ENCODE data around the gene MED19. TPM values are rescaled to one million over a fixed set of nuclear protein-coding genes. Genes with fewer than 3 reads are reported as not detected.
"Not testable (repeated sequence)": the region's sequence is repeated elsewhere in the genome, so short reads cannot be mapped to it uniquely, and the experiment has no call there.

MED19 gene
- total RNA-seq, 2 experiments from 2014 or later: 12.9 to 14.1 TPM

DNA sequence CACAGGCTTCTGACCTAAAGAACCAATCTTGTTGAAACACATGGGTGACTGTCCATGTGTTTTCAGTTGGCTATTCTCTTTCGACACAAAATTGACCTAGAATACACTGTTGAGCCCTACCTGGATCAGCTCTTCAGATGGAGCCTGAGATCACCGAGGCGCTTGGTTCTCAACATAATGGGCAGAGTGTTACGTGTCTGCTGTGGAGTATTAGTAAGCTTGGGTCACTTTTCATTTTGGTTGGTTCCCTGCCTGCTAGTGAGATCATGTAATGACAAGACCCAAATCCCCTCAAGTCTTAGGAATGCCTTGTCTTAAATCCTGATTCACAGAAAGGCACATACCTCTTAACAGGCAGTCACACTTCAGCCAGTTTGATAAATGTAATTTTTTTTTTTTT lies 8.7 kb downstream of the MED19 start:
- no peaks in the 10 kb centered on the region for H3K27me3 Mint-ChIP-seq
- no peak overlapping the region for H3K4me3 Mint-ChIP-seq
- H3K9me3 Mint-ChIP-seq: no peaks in the 10 kb centered on the region
- H3K4me1 Mint-ChIP-seq (ENCODE audit: low read depth): peaks cover 4% of the 10 kb centered on the region
- intact Hi-C loops (cut with micrococcal nuclease): no loop called here
- ChIA-PET POLR2A (no interaction called here), CTCF (interaction anchor here (0.8 kb wide), 1 partner anchor 176 kb away, joined by 4 read pairs; no protein-coding TSS in a partner anchor)
- peaks cover 31% of the 10 kb centered on the region for H3K36me3 Mint-ChIP-seq
- DNase-seq: no peak
- H3K27ac Mint-ChIP-seq: no peak overlapping the region

GRCh38 chr11:57700425-57700824 lies 11.6 kb downstream of the MED19 start:
- Mint-ChIP-seq H3K4me3 (no peak overlapping the region), H3K4me1 (ENCODE audit: low read depth) (no peaks in the 10 kb centered on the region), H3K27me3 (no peaks in the 10 kb centered on the region), H3K27ac (no peak overlapping the region), H3K36me3 (peaks cover 41% of the 10 kb centered on the region), H3K9me3 (no peaks in the 10 kb centered on the region)
- ChIA-PET POLR2A (no interaction called here), CTCF (no interaction called here)
- intact Hi-C loops (cut with micrococcal nuclease): no loop called here
- DNase-seq: no peak

GRCh38 chr11:57699813-57700212 lies 12.2 kb downstream of the MED19 start:
- POLR2A ChIA-PET: interaction anchor here (0.8 kb wide), 1 partner anchor 10 kb away, joined by 4 read pairs; no protein-coding TSS in a partner anchor
- intact Hi-C loops (cut with micrococcal nuclease): no loop called here
- H3K4me3 Mint-ChIP-seq: no peak overlapping the region
- DNase-seq: no peak
- no peaks in the 10 kb centered on the region for H3K4me1 Mint-ChIP-seq (ENCODE audit: low read depth)
- no peaks in the 10 kb centered on the region for H3K27me3 Mint-ChIP-seq
- no peaks in the 10 kb centered on the region for H3K9me3 Mint-ChIP-seq
- H3K27ac Mint-ChIP-seq: peak overlapping the region; percentile 24
- CTCF ChIA-PET: no interaction called here
- H3K36me3 Mint-ChIP-seq: peaks cover 41% of the 10 kb centered on the region

DNA sequence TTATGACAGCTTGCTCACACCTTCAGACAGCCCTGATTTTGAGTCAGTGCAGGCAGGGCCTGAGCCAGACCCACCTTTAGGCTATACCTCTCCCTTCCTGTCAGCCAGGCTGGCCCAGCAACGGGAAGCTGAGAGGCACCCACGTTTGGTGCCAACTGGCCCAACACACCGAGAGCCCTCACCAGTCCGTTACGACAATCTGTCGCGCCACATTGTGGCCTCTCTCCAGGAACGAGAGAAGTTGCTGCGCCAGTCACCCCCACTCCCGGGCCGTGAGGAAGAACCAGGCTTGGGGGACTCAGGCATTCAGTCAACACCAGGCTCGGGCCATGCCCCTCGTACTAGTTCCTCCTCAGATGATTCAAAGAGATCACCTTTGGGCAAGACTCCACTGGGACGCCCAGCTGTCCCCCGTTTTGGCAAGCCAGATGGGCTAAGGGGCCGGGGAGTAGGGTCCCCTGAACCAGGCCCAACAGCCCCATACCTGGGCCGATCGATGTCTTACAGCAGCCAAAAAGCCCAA lies 13.1 kb downstream of the MED19 start:
- Mint-ChIP-seq H3K36me3 (peaks cover 37% of the 10 kb centered on the region), H3K9me3 (no peaks in the 10 kb centered on the region), H3K27ac (no peak overlapping the region), H3K4me3 (no peak overlapping the region), H3K27me3 (no peaks in the 10 kb centered on the region), H3K4me1 (ENCODE audit: low read depth) (no peaks in the 10 kb centered on the region)
- intact Hi-C loops (cut with micrococcal nuclease): no loop called here
- POLR2A ChIA-PET: interaction anchor here (0.8 kb wide), 1 partner anchor 11 kb away, joined by 4 read pairs; no protein-coding TSS in a partner anchor
- CTCF ChIA-PET: no interaction called here
- no peak for DNase-seq

DNA sequence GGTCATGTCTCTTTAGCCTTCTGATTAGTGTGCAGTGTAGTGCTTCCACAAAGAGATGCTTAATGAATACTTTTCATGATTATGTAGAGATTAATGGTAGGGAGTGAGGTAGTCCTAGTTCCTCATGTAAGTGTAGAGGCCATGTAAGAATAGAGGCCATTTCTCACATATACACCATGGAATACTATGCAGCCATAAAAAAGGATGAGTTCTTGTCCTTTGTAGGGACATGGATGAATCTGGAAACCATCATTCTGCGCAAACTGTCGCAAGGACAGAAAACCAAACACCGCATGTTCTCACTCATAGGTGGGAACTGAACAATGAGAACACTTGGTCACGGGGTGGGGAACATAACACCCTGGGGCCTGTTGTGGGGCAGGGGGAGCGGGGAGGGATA lies 21.5 kb downstream of the MED19 start:
- CTCF ChIA-PET: not testable (repeated sequence)
- peaks cover 35% of the 10 kb centered on the region for H3K36me3 Mint-ChIP-seq

GRCh38 chr11:57681168-57681567 lies 30.8 kb downstream of the MED19 start:
- ChIA-PET POLR2A (no interaction called here), CTCF (interaction anchor here (1.5 kb wide), 1 partner anchor 119 kb away, joined by 7 read pairs; no protein-coding TSS in a partner anchor)

More for the DNA sequence above, 21.5 kb downstream of the MED19 start:
- H3K27me3 Mint-ChIP-seq; H3K27ac Mint-ChIP-seq; H3K4me3 Mint-ChIP-seq; H3K9me3 Mint-ChIP-seq; intact Hi-C loops (cut with micrococcal nuclease); POLR2A ChIA-PET; DNase-seq; H3K4me1 Mint-ChIP-seq (ENCODE audit: low read depth): not testable (repeated sequence)

GRCh38 chr11:57680552-57680874 lies 31.5 kb downstream of the MED19 start:
- intact Hi-C loops (cut with micrococcal nuclease): loop anchor here (5.0 kb wide), 1 partner anchor 832 kb away; no protein-coding TSS in a partner anchor

More at GRCh38 chr11:57681168-57681567, 30.8 kb downstream of the MED19 start:
- H3K27ac Mint-ChIP-seq: peak overlapping the region; percentile 82
- peaks cover 39% of the 10 kb centered on the region for H3K36me3 Mint-ChIP-seq
- no peaks in the 10 kb centered on the region for H3K9me3 Mint-ChIP-seq
- no peak overlapping the region for H3K4me3 Mint-ChIP-seq
- peaks cover 49% of the 10 kb centered on the region for H3K4me1 Mint-ChIP-seq (ENCODE audit: low read depth)
- no peak for DNase-seq
- intact Hi-C loops (cut with micrococcal nuclease): loop anchor here (5.0 kb wide), 1 partner anchor 831 kb away; no protein-coding TSS in a partner anchor
- H3K27me3 Mint-ChIP-seq: no peaks in the 10 kb centered on the region

DNA sequence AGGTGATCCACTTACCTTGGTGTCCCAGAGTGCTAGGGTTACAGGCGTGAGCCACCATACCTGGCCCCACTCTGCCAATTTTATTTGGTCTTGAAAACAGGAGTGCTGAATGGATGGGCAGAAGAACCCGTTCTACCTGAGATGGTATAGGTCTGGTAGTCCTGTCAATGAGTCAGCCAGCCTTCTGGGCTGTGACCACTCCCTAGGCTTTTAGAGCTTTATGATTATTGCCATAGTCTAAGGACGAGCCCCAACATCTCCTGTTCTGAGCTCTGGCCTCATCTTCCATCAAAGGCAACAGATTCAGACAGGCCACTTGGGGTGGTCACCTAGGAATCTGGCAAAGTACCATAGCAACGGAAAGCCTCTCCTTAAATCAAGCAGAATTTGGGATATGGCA lies 32.6 kb downstream of the MED19 start:
- CTCF ChIA-PET: interaction anchor here (1.1 kb wide), 1 partner anchor 112 kb away, joined by 4 read pairs; the partner anchor contains the start of gene UBE2L6
- Mint-ChIP-seq H3K36me3 (peaks cover 44% of the 10 kb centered on the region), H3K9me3 (no peaks in the 10 kb centered on the region), H3K27me3 (no peaks in the 10 kb centered on the region), H3K4me3 (no peak overlapping the region), H3K4me1 (ENCODE audit: low read depth) (peaks cover 66% of the 10 kb centered on the region), H3K27ac (peak overlapping the region; percentile 82)
- POLR2A ChIA-PET: interaction anchor here (1.0 to 1.6 kb wide), 2 partner anchors 11 to 13 kb away, joined by 3 to 4 read pairs; partner anchors contain the start of gene ZDHHC5
- intact Hi-C loops (cut with micrococcal nuclease): no loop called here
- no peak for DNase-seq

More at GRCh38 chr11:57680552-57680874, 31.5 kb downstream of the MED19 start:
- H3K36me3 Mint-ChIP-seq: peaks cover 43% of the 10 kb centered on the region
- POLR2A ChIA-PET: no interaction called here
- H3K9me3 Mint-ChIP-seq: no peaks in the 10 kb centered on the region
- DNase-seq: no peak
- H3K4me1 Mint-ChIP-seq (ENCODE audit: low read depth): peaks cover 55% of the 10 kb centered on the region
- no peaks in the 10 kb centered on the region for H3K27me3 Mint-ChIP-seq
- H3K4me3 Mint-ChIP-seq: no peak overlapping the region
- peak overlapping the region; percentile 82 for H3K27ac Mint-ChIP-seq
- CTCF ChIA-PET: interaction anchor here (1.1 to 1.5 kb wide), 2 partner anchors 113 to 120 kb away, joined by 4 to 7 read pairs; partner anchors contain the start of gene UBE2L6

GRCh38 chr11:57675176-57675941 lies 36.7 kb downstream of the MED19 start:
- no peak for DNase-seq
- Mint-ChIP-seq H3K9me3 (no peaks in the 10 kb centered on the region), H3K36me3 (peaks cover 44% of the 10 kb centered on the region), H3K4me3 (no peak overlapping the region), H3K27me3 (no peaks in the 10 kb centered on the region), H3K4me1 (ENCODE audit: low read depth) (peaks cover 80% of the 10 kb centered on the region), H3K27ac (peak overlapping the region; percentile 55)
- ChIA-PET POLR2A (interaction anchor here (1.4 kb wide), 1 partner anchor 9 kb away, joined by 3 read pairs; no protein-coding TSS in a partner anchor), CTCF (interaction anchor here (1.1 to 2.0 kb wide), 3 partner anchors 125 to 217 kb away, joined by 4 to 6 read pairs (median 5); no protein-coding TSS in a partner anchor)
- intact Hi-C loops (cut with micrococcal nuclease): no loop called here

DNA sequence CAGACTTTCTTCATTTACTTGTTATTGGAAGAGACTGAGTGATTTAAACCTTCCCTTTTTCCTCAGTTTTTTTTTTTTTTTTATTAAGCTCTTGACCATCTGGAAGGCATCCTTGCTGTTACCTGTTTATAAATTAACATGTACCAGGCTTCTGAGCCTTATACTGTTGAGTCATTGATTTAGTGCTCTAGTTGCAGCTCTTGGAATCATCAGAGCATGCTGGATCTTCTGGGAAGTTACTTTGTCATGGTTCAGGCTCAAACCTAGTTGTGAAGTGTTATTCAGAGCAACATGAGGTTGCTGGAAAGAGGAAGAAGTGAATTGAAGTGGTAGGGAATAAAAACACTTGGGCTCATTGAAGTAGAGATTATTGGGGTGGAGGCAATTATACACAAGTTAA lies 37.8 kb downstream of the MED19 start:
- no peak for DNase-seq
- H3K36me3 Mint-ChIP-seq: peaks cover 43% of the 10 kb centered on the region
- H3K4me1 Mint-ChIP-seq (ENCODE audit: low read depth): peaks cover 78% of the 10 kb centered on the region
- ChIA-PET POLR2A (no interaction called here), CTCF (interaction anchor here (2.0 kb wide), 1 partner anchor 216 kb away, joined by 6 read pairs; no protein-coding TSS in a partner anchor)
- H3K9me3 Mint-ChIP-seq: no peaks in the 10 kb centered on the region
- no peaks in the 10 kb centered on the region for H3K27me3 Mint-ChIP-seq
- intact Hi-C loops (cut with micrococcal nuclease): no loop called here
- no peak overlapping the region for H3K4me3 Mint-ChIP-seq
- peak overlapping the region; percentile 13 for H3K27ac Mint-ChIP-seq

- DNase-seq: no peak
- ChIA-PET POLR2A (interaction anchor here (1.0 to 1.5 kb wide), 5 partner anchors 9 to 886 kb away, joined by 3 to 4 read pairs (median 3); partner anchors contain the start of gene YPEL4), CTCF (interaction anchor here (0.7 kb wide), 1 partner anchor 100 kb away, joined by 4 read pairs; no protein-coding TSS in a partner anchor)
- peaks cover 21% of the 10 kb centered on the region for H3K36me3 Mint-ChIP-seq
- peak overlapping the region; percentile 83 for H3K4me3 Mint-ChIP-seq
- peaks cover 46% of the 10 kb centered on the region for H3K4me1 Mint-ChIP-seq (ENCODE audit: low read depth)
- H3K27me3 Mint-ChIP-seq: no peaks in the 10 kb centered on the region
- peak overlapping the region; percentile 100 for H3K27ac Mint-ChIP-seq
- H3K9me3 Mint-ChIP-seq: no peaks in the 10 kb centered on the region
- intact Hi-C loops (cut with micrococcal nuclease): loop anchor here (5.0 to 10.0 kb wide), 2 partner anchors 854 to 1886 kb away; no protein-coding TSS in a partner anchor
Measured at GRCh38 chr11:57668434-57668782, 43.6 kb downstream of the MED19 start.
